IMR-90 (cell line): ENCODE results near the gene CBL.

Source experiments
- CTCF ChIP-seq: conservative IDR thresholded peaks from 2 replicates; pipeline ENCODE4 v1.5.1; 2012; ENCODE audit warnings: mild to moderate bottlenecking, low read depth, low read length, improper control_type of control experiment
- RCOR1 ChIP-seq: IDR thresholded peaks from 2 replicates; pipeline ENCODE4 v1.6.1; 2012; ENCODE audit warnings: mild to moderate bottlenecking, low read length, improper control_type of control experiment; ENCODE audit not compliant: insufficient replicate concordance

- TF ChIP-seq CTCF (no peak), RCOR1 (no peak)
These were observed 99.6 kb downstream of the CBL start for GRCh38 chr11:119305556-119306372.
